ENCODE measurements around the gene SLC26A1. TPM values are rescaled to one million over a fixed set of nuclear protein-coding genes. Genes with fewer than 3 reads are reported as not detected.

SLC26A1 gene
- total and polyA plus RNA-seq, 2 of the 13 experiments (the other 11 are each of a cell fraction or from before 2014, with no cell fraction given), result 5.4 to 22.9 TPM

DNA sequence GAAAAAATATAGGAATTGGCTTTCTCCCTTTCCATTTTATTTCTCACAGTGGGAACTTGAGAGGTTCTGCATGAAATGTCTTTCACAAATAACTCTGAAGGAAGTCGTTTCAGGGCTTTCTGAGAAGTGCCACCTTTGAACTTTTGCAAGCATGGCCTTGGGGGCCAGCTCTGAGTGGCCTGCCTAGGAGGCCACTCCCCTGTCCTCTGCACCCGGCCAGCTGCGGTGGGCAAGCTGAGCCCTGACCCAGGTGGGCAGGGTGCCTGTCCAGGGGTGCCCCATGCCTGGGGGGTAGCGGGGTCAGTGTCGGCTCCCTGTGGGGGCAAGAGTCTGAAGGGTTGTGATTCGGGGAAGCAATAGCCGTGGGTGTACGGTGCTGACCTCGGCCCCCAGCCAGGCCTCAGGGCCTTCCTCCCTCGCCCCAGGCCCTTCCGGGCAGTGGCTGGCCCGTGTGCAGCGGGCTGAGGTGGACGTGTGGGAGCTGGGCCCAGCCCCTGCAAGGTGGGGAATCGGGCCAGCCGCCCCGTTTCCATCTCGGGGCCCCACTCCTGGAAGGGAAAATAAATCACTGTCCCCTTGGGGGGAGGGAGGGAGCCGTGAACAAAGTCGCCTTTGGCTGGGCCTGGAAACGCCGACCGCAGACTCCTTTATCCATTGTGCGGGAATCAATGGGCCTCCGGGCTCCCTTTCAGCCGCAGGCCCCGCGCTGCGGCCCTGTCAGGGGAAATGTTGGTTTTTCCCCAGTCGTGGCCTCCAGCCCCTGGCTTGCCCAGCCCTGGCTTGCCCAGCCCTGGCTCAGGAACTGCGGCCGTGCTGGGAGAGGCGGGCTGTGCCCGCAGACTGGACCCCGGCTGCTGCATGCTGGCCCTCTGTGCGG lies 21.3 kb upstream of the SLC26A1 start (continued):
- peak; percentile 9; the same call in 1 of the 2 replicates for TF ChIP-seq KDM3A (CRISPR knock-in tag; IDR thresholded peaks at IDR 0.05; ENCODE audit: low read depth)
- no peak for TF ChIP-seq POLR2A (IDR thresholded peaks at IDR 0.05; ENCODE audit: insufficient read depth in 1 of 2, low read depth in 2 of 2, low read length in 2 of 2)
- 0 out of 2 replicates have a peak, but pooled peaks have one; percentile 47 for TF ChIP-seq HES4 (CRISPR knock-in tag; IDR thresholded peaks at IDR 0.05; ENCODE audit: borderline replicate concordance)
- no peak for TF ChIP-seq ZNF556 (CRISPR knock-in tag; IDR thresholded peaks at IDR 0.05; ENCODE audit: borderline replicate concordance)
- no peak for TF ChIP-seq ZBTB3 (CRISPR knock-in tag; IDR thresholded peaks at IDR 0.05; ENCODE audit: borderline replicate concordance, low read depth)
- TF ChIP-seq MXD4 (CRISPR knock-in tag; IDR thresholded peaks at IDR 0.05), result no peak
- peak; percentile 44; the same call in 1 of the 2 replicates for TF ChIP-seq NCOA1 (CRISPR knock-in tag; IDR thresholded peaks at IDR 0.05)
- TF ChIP-seq ZNF687 (CRISPR knock-in tag; IDR thresholded peaks at IDR 0.05), result peak; percentile 82
- no peak for TF ChIP-seq ZNF839 (CRISPR knock-in tag; IDR thresholded peaks at IDR 0.05; ENCODE audit: borderline replicate concordance)
- TF ChIP-seq NR2F6 (IDR thresholded peaks at IDR 0.05), result peak; percentile 48
- TF ChIP-seq NR2F6 (CRISPR knock-in tag; IDR thresholded peaks at IDR 0.05), result peak; percentile 27; the same call in 1 of the 2 replicates
- 0 out of 2 replicates have a peak, but pooled peaks have one; percentile 25 for TF ChIP-seq IRX3 (CRISPR knock-in tag; IDR thresholded peaks at IDR 0.05; ENCODE audit: borderline replicate concordance, low read depth)
- no peak for TF ChIP-seq SRSF9 (IDR thresholded peaks at IDR 0.05; ENCODE audit: borderline replicate concordance, insufficient read depth, low read depth, low read length, poor library complexity, severe bottlenecking)
- peak; percentile 50; the same call in 1 of the 2 replicates for TF ChIP-seq TFAP4 (IDR thresholded peaks at IDR 0.05; ENCODE audit: borderline replicate concordance, low read depth)
- no peak for TF ChIP-seq RARA (CRISPR knock-in tag; IDR thresholded peaks at IDR 0.05)
- peak; percentile 65; the same call in 1 of the 2 replicates for TF ChIP-seq ZBTB7A (CRISPR knock-in tag; IDR thresholded peaks at IDR 0.05)
- no peak for TF ChIP-seq ZNF790 (CRISPR knock-in tag; IDR thresholded peaks at IDR 0.05; ENCODE audit: borderline replicate concordance)
- no peak for TF ChIP-seq ZNF577 (CRISPR knock-in tag; IDR thresholded peaks at IDR 0.05; ENCODE audit: borderline replicate concordance, low read depth)
- TF ChIP-seq SALL1 (CRISPR knock-in tag; IDR thresholded peaks at IDR 0.05), result peak; percentile 19; the same call in 1 of the 2 replicates
- TF ChIP-seq NR2C2 (CRISPR knock-in tag; IDR thresholded peaks at IDR 0.05; ENCODE audit: borderline replicate concordance), result peak; percentile 41; the same call in 1 of the 2 replicates
- TF ChIP-seq HHEX (CRISPR knock-in tag; IDR thresholded peaks at IDR 0.05), result no peak
- TF ChIP-seq ZNF777 (CRISPR knock-in tag; IDR thresholded peaks at IDR 0.05), result no peak
- TF ChIP-seq ZNF230 (CRISPR knock-in tag; IDR thresholded peaks at IDR 0.05), result 0 out of 2 replicates have a peak, but pooled peaks have one; percentile 41
- TF ChIP-seq CREM (IDR thresholded peaks at IDR 0.05), result no peak
- no peak for TF ChIP-seq CREM (CRISPR knock-in tag; IDR thresholded peaks at IDR 0.05)
- no peak for TF ChIP-seq ATF7-NPFF (CRISPR knock-in tag; IDR thresholded peaks at IDR 0.05; ENCODE audit: low read depth)
- TF ChIP-seq MED13 (CRISPR knock-in tag; IDR thresholded peaks at IDR 0.05), result no peak

All from HepG2 (cell line).